ENCODE results near the gene BCL6B. TPM values are rescaled to one million over a fixed set of nuclear protein-coding genes. Genes with fewer than 3 reads are reported as not detected.
A peak's percentile ranks its signal among the peaks of the same experiment; 100 is the strongest.

Gene BCL6B
- polyA plus RNA-seq, 3 donors, result 0.06 TPM; not detected in 2

- Histone ChIP-seq H3K27me3 (ENCODE audit: control insufficient read depth in 2 of 2, insufficient read depth in 2 of 2, low read length in 2 of 2) (no peaks in the 10 kb centered on the region), H3K27ac (ENCODE audit: low read depth in 1 of 2, low read length in 2 of 2) (no peak overlapping the region), H3K4me1 (ENCODE audit: control insufficient read depth in 1 of 2, insufficient read depth in 2 of 2, low read length in 2 of 2) (peaks cover 19 to 28% of the 10 kb centered on the region in 2 donors), H4K20me1 (ENCODE audit: insufficient read depth, low read length) (no peaks in the 10 kb centered on the region), H3K4me3 (replicated peaks in 1 of 3; ENCODE audit: low read depth in 2 of 3, low read length in 3 of 3) (no peak overlapping the region), H3K79me2 (ENCODE audit: insufficient read depth, low read length) (no peaks in the 10 kb centered on the region), H3K4me2 (replicated peaks; ENCODE audit: extremely low read depth, low read length, poor library complexity, severe bottlenecking) (no peak overlapping the region), H3K9me3 (replicated peaks in 1 of 2; ENCODE audit: control insufficient read depth in 1 of 2, insufficient read depth in 1 of 2, low read length in 2 of 2) (no peaks in the 10 kb centered on the region), H2AFZ (ENCODE audit: insufficient read depth, low read depth, low read length, poor library complexity, severe bottlenecking) (no peak overlapping the region), H3K9ac (ENCODE audit: insufficient read depth, low read length, poor library complexity, severe bottlenecking) (no peak overlapping the region), H3K36me3 (replicated peaks in 1 of 2; ENCODE audit: control insufficient read depth in 1 of 2, insufficient read depth in 2 of 2, low read length in 2 of 2) (no peaks in the 10 kb centered on the region)
- H3K27me3 Mint-ChIP-seq (ENCODE audit: low read depth in 3 of 3), result peaks cover 4 to 10% (median 8%) of the 10 kb centered on the region in 3 donors
- peak in 1 of 3 donors; percentile 47 for DNase-seq
- peaks cover 0 to 3% of the 10 kb centered on the region in 2 donors for H3K36me3 Mint-ChIP-seq
- H3K27ac Mint-ChIP-seq, result peak overlapping the region in 2 of 7 donors; percentile 10 to 14
- H3K9me3 Mint-ChIP-seq, result peaks cover 0 to 3% (median 0%) of the 10 kb centered on the region in 7 donors
- WGBS (ENCODE audit: insufficient coverage), result 74% methylated on average over 3 of the region's 6 CpGs
- H3K4me3 Mint-ChIP-seq, result no peak overlapping the region
- no peak for TF ChIP-seq CTCF (IDR thresholded peaks at IDR 0.05)
- intact Hi-C loops (cut with micrococcal nuclease), result loop anchor here in 1 of 2 donors (5.0 kb wide), 1 partner anchor 37 kb away; no protein-coding TSS in a partner anchor
- H3K4me1 Mint-ChIP-seq, result peaks cover 32% of the 10 kb centered on the region
Measured at GRCh38 chr17:7060165-7060891, 37.5 kb downstream of the BCL6B start.

GRCh38 chr17:7063518-7064094 is 40.8 kb downstream of the BCL6B start:
- WGBS (ENCODE audit: insufficient coverage), result 96% methylated on average over 3 of the region's 6 CpGs
- intact Hi-C loops (cut with micrococcal nuclease), result loop anchor here in 1 of 2 donors (5.0 kb wide), 1 partner anchor 34 kb away; no protein-coding TSS in a partner anchor
- Histone ChIP-seq H3K27ac (ENCODE audit: low read depth in 1 of 2, low read length in 2 of 2) (no peak overlapping the region), H3K9me3 (replicated peaks in 1 of 2; ENCODE audit: control insufficient read depth in 1 of 2, insufficient read depth in 1 of 2, low read length in 2 of 2) (peaks cover 9 to 14% of the 10 kb centered on the region in 2 donors), H3K4me2 (replicated peaks; ENCODE audit: extremely low read depth, low read length, poor library complexity, severe bottlenecking) (no peak overlapping the region), H3K9ac (ENCODE audit: insufficient read depth, low read length, poor library complexity, severe bottlenecking) (no peak overlapping the region), H3K27me3 (ENCODE audit: control insufficient read depth in 2 of 2, insufficient read depth in 2 of 2, low read length in 2 of 2) (no peaks in the 10 kb centered on the region), H3K4me1 (ENCODE audit: control insufficient read depth in 1 of 2, insufficient read depth in 2 of 2, low read length in 2 of 2) (peaks cover 14 to 28% of the 10 kb centered on the region in 2 donors), H4K20me1 (ENCODE audit: insufficient read depth, low read length) (no peaks in the 10 kb centered on the region), H3K36me3 (replicated peaks in 1 of 2; ENCODE audit: control insufficient read depth in 1 of 2, insufficient read depth in 2 of 2, low read length in 2 of 2) (no peaks in the 10 kb centered on the region), H3K79me2 (ENCODE audit: insufficient read depth, low read length) (no peaks in the 10 kb centered on the region), H3K4me3 (replicated peaks in 1 of 3; ENCODE audit: low read depth in 2 of 3, low read length in 3 of 3) (no peak overlapping the region), H2AFZ (ENCODE audit: insufficient read depth, low read depth, low read length, poor library complexity, severe bottlenecking) (no peak overlapping the region)
- Mint-ChIP-seq H3K9me3 (peaks cover 10 to 17% (median 13%) of the 10 kb centered on the region in 7 donors), H3K4me3 (peak overlapping the region in 1 of 2 donors; percentile 24), H3K4me1 (peaks cover 32% of the 10 kb centered on the region), H3K27ac (peak overlapping the region in 1 of 7 donors; percentile 63), H3K36me3 (peaks cover 7 to 8% of the 10 kb centered on the region in 2 donors), H3K27me3 (ENCODE audit: low read depth in 3 of 3) (peaks cover 9 to 10% (median 9%) of the 10 kb centered on the region in 3 donors)
- TF ChIP-seq CTCF (IDR thresholded peaks at IDR 0.05), result no peak
- no peak for DNase-seq
